HepG2 (cell line): ENCODE results near the gene IGSF11. TPM values are rescaled to one million over a fixed set of nuclear protein-coding genes. Genes with fewer than 3 reads are reported as not detected.

Source experiments
- ATAC-seq: fragments of 200-7000 bp; cut with Tn5 transposase; 3 replicates; pipeline ENCODE4 v1.9.1; 2020; ENCODE audit warnings: mild to moderate bottlenecking, moderate library complexity
- BruUV-seq: library from RNA; stranded (reverse); fragments of 400-500 nt; replicated peaks from 2 replicates; lab custom pipeline; 2021; lab: Mats Ljungman, UMichigan
- CTCF ChIA-PET: fragments of 300-600 bp; formaldehyde crosslinking; extraction: SDS; loops from one replicate; lab custom pipeline; 2021; ENCODE audit warnings: low total read pairs, inconsistent platforms, low intra/inter-chr PET ratio; lab: Yijun Ruan, JAX
- POLR2A ChIA-PET: fragments of 350-600 bp; sonication (Branson Sonifier 250); formaldehyde crosslinking; loops from one replicate; lab custom pipeline; 2020; ENCODE audit warnings: antibody characterized with exemption, inconsistent platforms; lab: Yijun Ruan, JAX
- DNase-seq: peaks from one replicate; pipeline ENCODE4 v3.0.0-alpha.2; 2015; ENCODE audit warnings: low spot score
- FAIRE-seq: peaks from 3 replicates; lab custom pipeline; 2011; peaks lifted over from hg19 to GRCh38; lab: Jason Lieb, UNC
- H2AFZ ChIP-seq: one replicate; pipeline ENCODE4 v1.6.1; 2011; ENCODE audit warnings: low read length, inconsistent platforms
- H3K27ac ChIP-seq: fragments of 300-600 bp; 3 replicates; pipeline ENCODE4 v1.8.0; 2011; ENCODE audit warnings: mixed run types, mild to moderate bottlenecking, mixed read lengths, low read length, inconsistent platforms; ENCODE audit not compliant: insufficient read depth; ENCODE audit errors: extremely low read length
- H3K27me3 ChIP-seq, 2 experiments: fragments of 200-600 bp in 1 of 2; 2 replicates in 1 of 2; 3 replicates in 1 of 2; pipeline versions ENCODE4 v1.6.0 to v1.8.0; 2011; ENCODE audit warnings: low read length in 2 of 2, mild to moderate bottlenecking in 2 of 2, moderate library complexity in 2 of 2, inconsistent platforms in 1 of 2; ENCODE audit not compliant: insufficient read depth in 2 of 2, control insufficient read depth in 1 of 2
- H3K36me3 ChIP-seq, 2 experiments: fragments of 200-600 bp in 1 of 2; replicated peaks in 1 of 2; 2 replicates in 1 of 2; 3 replicates in 1 of 2; pipeline versions ENCODE4 v1.5.1 to v1.8.0; 2011; ENCODE audit warnings: low read length in 2 of 2, inconsistent platforms in 1 of 2; ENCODE audit not compliant: insufficient read depth in 2 of 2, control insufficient read depth in 1 of 2
- H3K4me1 ChIP-seq: 2 replicates; pipeline ENCODE4 v1.5.1; 2012; ENCODE audit warnings: low read length, inconsistent platforms; ENCODE audit not compliant: insufficient read depth
- H3K4me2 ChIP-seq: 2 replicates; pipeline ENCODE4 v1.6.0; 2011; ENCODE audit warnings: low read depth, low read length, inconsistent platforms
- H3K4me3 ChIP-seq, 3 experiments: fragments of 200-600 bp in 1 of 3; sonication (generic), shearing (Covaris generic) in 1 of 3; replicated peaks in 1 of 3; 2 replicates each; pipeline ENCODE4 v1.5.1; 2011 to 2016; ENCODE audit warnings: low read length in 3 of 3, inconsistent platforms in 2 of 3, low read depth in 2 of 3, mild to moderate bottlenecking in 2 of 3, control low read depth in 1 of 3, mixed read lengths in 1 of 3; ENCODE audit not compliant: insufficient read depth in 1 of 3
- H3K79me2 ChIP-seq: one replicate; pipeline ENCODE4 v1.6.1; 2011; ENCODE audit warnings: low read length, inconsistent platforms; ENCODE audit not compliant: insufficient read depth
- H3K9ac ChIP-seq: 2 replicates; pipeline ENCODE4 v1.6.0; 2011; ENCODE audit warnings: mild to moderate bottlenecking, low read depth, low read length, inconsistent platforms; ENCODE audit not compliant: insufficient read depth
- H3K9me3 ChIP-seq: 2 replicates; pipeline ENCODE4 v1.5.1; 2012; ENCODE audit warnings: mild to moderate bottlenecking, low read length
- H4K20me1 ChIP-seq: 2 replicates; pipeline ENCODE4 v1.6.0; 2011; ENCODE audit warnings: inconsistent platforms, mild to moderate bottlenecking, low read length, moderate library complexity; ENCODE audit not compliant: insufficient read depth
- CBX2 ChIP-seq, 2 experiments: fragments of 200-600 bp in 1 of 2; sonication (generic); formaldehyde crosslinking in 1 of 2; IDR thresholded peaks; 2 replicates each; pipeline versions ENCODE4 v1.7.0 to v1.8.1; 2018 to 2022; ENCODE audit warnings: low read depth in 2 of 2, low read length in 1 of 2, mild to moderate bottlenecking in 1 of 2, missing genetic modification reagents in 1 of 2
- NKX3-1 ChIP-seq: sonication (generic); formaldehyde crosslinking; IDR thresholded peaks from 2 replicates; pipeline ENCODE4 v1.5.0; 2020; ENCODE audit warnings: missing genetic modification reagents
- PATZ1 ChIP-seq: sonication (generic); formaldehyde crosslinking; IDR thresholded peaks from 2 replicates; pipeline ENCODE4 v1.4.0; 2020; ENCODE audit warnings: missing genetic modification reagents
- ZNF747 ChIP-seq: sonication (generic); formaldehyde crosslinking; IDR thresholded peaks from 2 replicates; pipeline ENCODE4 v1.8.1; 2023; ENCODE audit warnings: missing genetic modification reagents, mild to moderate bottlenecking, borderline replicate concordance
- WGBS: methylation state at CpG from one replicate; pipeline ENCODE4 v1.1.6; 2017; ENCODE audit warnings: low lambda C conversion rate; 5-methylcytosine and 5-hydroxymethylcytosine counted together
- in situ Hi-C: cut with HindIII; loops from 2 replicates; pipeline ENCODE4 v1.10.0; 2017; ENCODE audit warnings: low pct_unique_long_range_greater_than_20kb; ENCODE audit not compliant: extremely low pct_ligation_motif_present
- intact Hi-C: fragments of 100-400 bp; cut with micrococcal nuclease; formaldehyde crosslinking; loops from one replicate; pipeline ENCODE4 v1.10.0; 2022; ENCODE audit not compliant: unreplicated experiment
- polyA plus RNA-seq, 8 experiments: library from polyadenylated mRNA; depleted of rRNA in 3 of 8; stranded (reverse) in 7 of 8; unstranded in 1 of 8; fragments of >200 nt; fragmentation: Illumina TruSeq in 4 of 8; extraction: Trizol in 4 of 8; gene quantifications; 2 replicates each; pipeline versions ENCODE4 v1.2.1 to v1.2.3, GENCODE V29; 2011 to 2016; ENCODE audit warnings: low read depth in 4 of 8, missing spikeins in 1 of 8, mixed read lengths in 1 of 8; ENCODE audit not compliant: insufficient read depth in 1 of 8
- total RNA-seq, 5 experiments: library from RNA; depleted of rRNA; stranded (reverse); fragments of >200 nt; fragmentation: Illumina TruSeq; extraction: Trizol; gene quantifications; 2 replicates each; pipeline ENCODE4 v1.2.3, GENCODE V29; 2016; ENCODE audit warnings: low read depth in 1 of 5

Gene IGSF11
- total and polyA plus RNA-seq, 2 of the 13 experiments (the other 11 are each of a cell fraction or from before 2014, with no cell fraction given): not detected

DNA sequence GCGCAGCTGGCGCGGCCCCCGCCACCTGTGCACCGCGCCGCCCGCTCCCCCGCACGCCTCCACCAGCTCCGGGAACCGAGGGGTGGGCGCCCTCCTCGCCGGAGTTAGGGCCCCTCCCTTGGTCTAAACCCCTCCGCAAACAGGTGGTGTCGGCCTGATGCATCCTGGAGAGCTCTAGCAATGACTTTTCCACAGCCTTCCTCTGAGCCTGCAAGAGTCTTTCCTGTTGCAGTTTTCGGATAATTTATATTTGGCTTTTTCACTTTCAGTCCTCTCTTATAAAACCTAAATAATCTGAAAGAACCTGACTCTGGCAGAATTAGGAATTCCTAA is 334 bp upstream of the IGSF11 start:
- CTCF ChIA-PET: interaction anchor here (1.4 kb wide), 1 partner anchor 153 kb away, joined by 5 read pairs; no protein-coding TSS in a partner anchor
- Histone ChIP-seq H3K9ac (no peak overlapping the region), H3K9me3 (no peaks in the 10 kb centered on the region), H3K4me2 (peak overlapping the region; percentile 85), H3K27ac (no peak overlapping the region), H3K27me3 (peaks cover 6 to 32% of the 10 kb centered on the region in 2 experiments; a peak in 4 of 5 replicates), H2AFZ (no peak overlapping the region), H3K79me2 (no peaks in the 10 kb centered on the region), H3K4me3 (peak overlapping the region in 2 of 3 experiments; percentile 56 to 74; a peak in 3 of 6 replicates), H3K4me1 (no peaks in the 10 kb centered on the region), H3K36me3 (no peaks in the 10 kb centered on the region), H4K20me1 (no peaks in the 10 kb centered on the region)
- intact Hi-C loops (loop anchor here (1.0 kb wide), 1 partner anchor 153 kb away; no protein-coding TSS in a partner anchor), in situ Hi-C loops (loop anchor here (10.0 kb wide), 1 partner anchor 150 kb away; no protein-coding TSS in a partner anchor)
- BruUV-seq: no TSS peak
- ATAC-seq: no peak
- WGBS: 13% methylated on average over 3 of the region's 18 CpGs
- TF ChIP-seq NKX3-1 (CRISPR knock-in tag): no peak
- TF ChIP-seq PATZ1: 0 out of 2 replicates have a peak, but pooled peaks have one; percentile 3
- no peak for DNase-seq
- no peak for FAIRE-seq
- POLR2A ChIA-PET: no interaction called here

DNA sequence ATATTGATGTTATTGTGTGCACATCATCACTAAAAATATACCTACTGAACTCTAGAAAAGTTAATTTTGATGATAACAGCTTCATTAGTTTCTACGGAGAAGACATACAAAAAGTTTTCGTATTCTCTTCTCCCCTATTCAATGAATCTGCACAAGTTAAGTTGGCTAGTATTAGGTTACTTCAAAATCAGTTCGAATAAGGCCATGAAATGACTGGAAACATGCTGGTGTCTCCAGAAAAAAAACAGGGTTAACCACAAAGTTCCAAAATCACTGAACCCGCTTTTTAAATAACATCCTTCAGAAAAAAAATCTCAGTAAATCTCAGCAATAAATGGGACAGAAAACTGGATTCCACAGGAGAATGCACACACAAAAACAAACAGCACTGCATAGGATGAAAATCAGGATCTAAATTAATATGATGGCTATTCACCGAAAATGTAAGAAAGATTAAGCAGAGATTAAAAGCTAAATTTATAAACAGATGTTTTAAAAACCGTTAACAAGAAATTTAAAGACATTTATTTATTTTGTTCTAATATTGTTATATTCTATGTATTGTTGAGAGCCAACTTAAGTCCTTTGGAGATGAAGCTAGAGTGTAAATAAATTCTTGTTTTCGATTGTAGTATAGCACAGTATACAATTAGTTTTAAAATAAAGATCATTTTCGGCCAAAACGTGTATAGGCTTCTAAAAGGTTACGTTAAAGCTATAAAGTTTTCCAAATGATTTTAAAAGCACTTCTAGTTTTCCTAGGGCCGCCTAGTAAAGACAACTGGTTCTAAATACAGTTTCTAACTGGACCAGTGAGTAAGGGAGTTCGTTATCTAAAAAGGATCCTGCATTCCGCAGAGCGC is 1.0 kb downstream of the IGSF11 start:
- FAIRE-seq (no peak), ATAC-seq (no peak), DNase-seq (no peak)
- intact Hi-C loops: no loop called here
- no peaks in the 10 kb centered on the region for H3K4me1 ChIP-seq
- H4K20me1 ChIP-seq: no peaks in the 10 kb centered on the region
- H3K36me3 ChIP-seq: no peaks in the 10 kb centered on the region
- H3K4me2 ChIP-seq: peak overlapping the region; percentile 85
- H3K9ac ChIP-seq: no peak overlapping the region
- peak overlapping the region in 2 of 3 experiments; percentile 56 to 74; a peak in 3 of 6 replicates for H3K4me3 ChIP-seq
- H3K9me3 ChIP-seq: no peaks in the 10 kb centered on the region
- BruUV-seq: no TSS peak
- TF ChIP-seq CBX2 (IDR thresholded peaks at IDR 0.05; ENCODE audit: low read depth, low read length) (peak; percentile 83; the same call in 1 of the 2 replicates), CBX2 (CRISPR knock-in tag; IDR thresholded peaks at IDR 0.05; ENCODE audit: low read depth) (no peak), ZNF747 (CRISPR knock-in tag) (no peak)
- CTCF ChIA-PET: interaction anchor here (1.4 kb wide), 1 partner anchor 151 kb away, joined by 5 read pairs; no protein-coding TSS in a partner anchor
- in situ Hi-C loops: loop anchor here (10.0 kb wide), 1 partner anchor 149 kb away; no protein-coding TSS in a partner anchor
- POLR2A ChIA-PET: no interaction called here
- no peaks in the 10 kb centered on the region for H3K79me2 ChIP-seq
- no peak overlapping the region for H3K27ac ChIP-seq
- no peak overlapping the region for H2AFZ ChIP-seq
- 27% methylated on average over 12 of the region's 14 CpGs for WGBS
- peaks cover 6 to 32% of the 10 kb centered on the region in 2 experiments; a peak in 4 of 5 replicates for H3K27me3 ChIP-seq
